NCI-H1048 (cell line): ENCODE data around the gene MAD1L1.
"Not testable (repeated sequence)": the region's sequence is repeated elsewhere in the genome, so short reads cannot be mapped to it uniquely, and the experiment has no call there.

Experiments used
- DNase-seq: peaks from one replicate; lab custom pipeline; 2025; lab: John Stamatoyannopoulos, UW

Gene MAD1L1

DNA sequence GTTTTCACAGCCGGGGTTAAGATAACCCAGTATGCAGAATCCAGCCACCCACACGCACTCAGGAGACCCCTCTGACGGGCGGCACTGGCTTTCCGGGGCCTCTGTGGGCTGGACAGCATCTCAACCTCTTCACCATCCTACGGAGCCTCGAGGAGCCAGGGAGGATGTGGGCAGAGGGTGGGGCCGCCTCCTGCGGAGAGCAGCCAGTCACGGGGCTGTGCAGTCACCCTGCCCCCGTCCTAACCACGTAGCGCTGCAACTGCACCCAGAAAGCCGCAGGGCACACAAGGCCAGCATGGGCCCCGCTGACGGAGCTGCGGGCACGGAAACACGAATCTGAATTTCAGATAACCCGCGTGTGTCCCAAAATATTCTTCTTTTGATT is 292.4 kb downstream of the MAD1L1 start:
- DNase-seq = no peak

DNA sequence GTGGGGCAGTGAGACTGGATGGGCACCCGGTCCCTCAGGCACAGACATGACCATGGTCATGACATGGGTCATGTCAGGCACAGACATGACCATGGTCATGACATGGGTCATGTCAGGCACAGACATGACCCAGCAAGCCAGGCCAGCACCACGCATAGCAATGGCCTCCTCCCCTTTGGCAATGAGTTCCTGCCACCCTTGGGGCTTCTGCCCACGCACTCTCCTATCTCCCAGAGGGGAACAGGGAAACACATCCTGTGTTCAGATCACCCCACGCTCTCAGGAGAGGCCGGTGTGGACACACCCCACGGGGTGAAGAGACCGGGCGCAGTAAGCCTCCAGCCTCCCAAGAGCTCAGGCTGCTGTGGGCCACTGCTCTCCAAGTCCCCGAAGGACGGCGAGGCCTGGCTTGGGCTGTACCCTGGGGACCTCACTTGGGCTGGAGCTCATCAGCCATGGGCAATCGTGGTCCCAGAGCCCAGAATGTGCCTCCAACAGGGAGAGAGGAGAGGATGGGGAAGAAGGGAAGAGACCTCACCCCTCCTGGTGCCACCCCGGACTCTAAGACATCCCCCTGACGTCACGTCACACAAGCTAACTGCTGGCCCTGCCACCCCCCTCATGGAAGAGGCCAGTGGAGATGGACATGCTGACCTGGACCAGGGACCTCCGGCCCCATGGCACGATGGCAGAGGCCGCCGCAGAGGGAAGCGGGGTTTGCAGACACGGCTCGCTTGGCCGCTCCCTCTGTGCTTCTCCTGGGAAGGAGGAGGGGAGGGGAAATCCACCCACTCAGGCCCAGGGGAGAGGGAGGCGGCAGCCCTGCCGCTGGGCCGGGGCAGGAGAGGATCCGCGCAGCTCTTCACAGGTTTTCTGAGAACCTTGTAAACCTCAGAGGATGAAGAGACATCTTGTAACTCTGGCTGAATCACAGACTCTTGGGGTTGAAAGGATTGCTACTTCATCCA is 293.0 kb downstream of the MAD1L1 start:
- no peak for DNase-seq

- no peak for DNase-seq
Observed at GRCh38 chr7:1938788-1939433, 293.8 kb downstream of the MAD1L1 start.

- DNase-seq = no peak
Observed at GRCh38 chr7:1937252-1937605, 295.5 kb downstream of the MAD1L1 start.

DNA sequence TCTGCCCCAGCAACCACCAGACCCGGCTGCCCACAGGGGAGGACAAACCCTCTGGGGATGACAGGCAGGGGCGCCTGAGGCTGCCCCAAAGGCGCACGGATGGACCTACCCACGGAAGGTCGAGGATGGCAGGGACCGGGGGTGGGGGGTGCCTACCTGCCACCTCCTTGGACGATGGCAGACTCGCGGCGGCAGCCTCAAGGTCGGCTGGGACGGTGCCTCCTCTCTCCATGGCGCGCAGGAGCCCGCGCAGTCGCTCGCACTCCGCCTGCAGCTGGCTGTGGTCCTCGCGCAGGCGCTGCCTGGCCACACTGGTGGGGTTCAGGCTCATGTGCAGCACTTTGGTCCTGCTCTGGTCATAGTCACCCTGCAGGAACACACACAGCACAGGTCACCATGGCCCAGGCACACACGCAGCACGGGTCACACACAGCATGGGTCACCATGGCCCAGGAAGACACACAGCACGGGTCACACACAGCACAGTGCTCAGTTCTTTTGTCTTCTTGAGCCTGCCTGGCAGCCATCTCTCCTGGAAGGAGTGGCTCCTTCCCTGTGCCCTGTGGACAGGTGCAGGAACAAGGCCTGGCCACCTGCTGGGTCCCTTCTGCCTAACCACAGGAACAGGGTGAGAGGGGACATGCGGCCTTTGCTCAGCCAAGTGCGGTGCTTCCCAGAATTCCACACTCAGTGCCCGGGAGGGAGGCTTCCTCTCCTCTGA is 296.1 kb downstream of the MAD1L1 start:
- no peak for DNase-seq

DNA sequence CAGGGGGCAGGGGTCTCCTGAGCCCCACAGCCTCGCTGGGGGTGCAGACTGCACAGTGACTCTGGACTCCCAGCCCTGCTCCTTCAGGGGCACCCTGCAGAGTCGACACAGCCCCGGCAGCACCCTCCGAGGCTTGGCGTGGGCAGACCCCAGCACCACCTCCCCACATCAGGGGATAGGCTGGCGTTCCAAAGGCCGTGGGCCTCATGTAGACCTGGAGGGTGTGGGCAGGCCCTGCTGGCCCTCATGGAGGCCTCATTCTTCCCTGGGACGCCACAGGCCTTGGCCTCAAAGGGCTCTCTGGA is 296.8 kb downstream of the MAD1L1 start:
- DNase-seq = no peak

GRCh38 chr7:1935176-1936005 is 297.4 kb downstream of the MAD1L1 start:
- no peak for DNase-seq

DNA sequence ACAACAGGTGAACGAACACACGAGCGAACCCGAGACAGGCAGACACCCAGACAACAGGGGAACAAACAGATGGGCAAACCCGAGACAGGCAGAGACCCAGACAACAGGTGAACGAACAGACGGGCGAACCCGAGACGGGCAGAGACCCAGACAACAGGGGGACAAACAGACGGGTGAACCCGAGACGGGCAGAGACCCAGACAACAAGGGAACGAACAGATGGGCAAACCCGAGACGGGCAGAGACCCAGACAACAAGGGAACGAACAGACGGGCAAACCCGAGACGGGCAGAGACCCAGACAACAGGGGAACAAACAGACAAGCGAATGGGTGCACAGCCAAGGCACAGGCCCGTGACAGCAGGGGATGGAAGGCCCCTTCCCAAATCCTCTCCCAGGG is 298.0 kb downstream of the MAD1L1 start:
- no peak for DNase-seq

DNA sequence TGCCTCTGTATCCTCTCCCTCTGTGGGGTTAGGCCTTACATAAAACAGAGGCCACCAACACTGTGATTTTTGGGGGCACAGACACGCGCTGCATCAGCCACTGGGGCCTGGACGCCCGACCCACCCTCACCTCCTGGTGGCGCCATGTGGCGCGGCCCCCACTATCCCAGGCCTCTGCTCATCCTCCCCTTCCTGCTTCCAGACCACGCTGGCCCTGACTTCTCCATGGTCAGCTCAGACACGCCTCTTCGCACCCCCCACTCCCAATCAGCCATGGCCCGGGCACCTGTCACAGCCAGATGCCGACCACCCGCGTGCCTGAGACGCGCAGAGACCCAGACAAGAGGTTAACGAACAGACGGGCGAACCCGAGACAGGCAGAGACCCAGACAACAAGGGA is 298.7 kb downstream of the MAD1L1 start:
- no peak for DNase-seq

DNA sequence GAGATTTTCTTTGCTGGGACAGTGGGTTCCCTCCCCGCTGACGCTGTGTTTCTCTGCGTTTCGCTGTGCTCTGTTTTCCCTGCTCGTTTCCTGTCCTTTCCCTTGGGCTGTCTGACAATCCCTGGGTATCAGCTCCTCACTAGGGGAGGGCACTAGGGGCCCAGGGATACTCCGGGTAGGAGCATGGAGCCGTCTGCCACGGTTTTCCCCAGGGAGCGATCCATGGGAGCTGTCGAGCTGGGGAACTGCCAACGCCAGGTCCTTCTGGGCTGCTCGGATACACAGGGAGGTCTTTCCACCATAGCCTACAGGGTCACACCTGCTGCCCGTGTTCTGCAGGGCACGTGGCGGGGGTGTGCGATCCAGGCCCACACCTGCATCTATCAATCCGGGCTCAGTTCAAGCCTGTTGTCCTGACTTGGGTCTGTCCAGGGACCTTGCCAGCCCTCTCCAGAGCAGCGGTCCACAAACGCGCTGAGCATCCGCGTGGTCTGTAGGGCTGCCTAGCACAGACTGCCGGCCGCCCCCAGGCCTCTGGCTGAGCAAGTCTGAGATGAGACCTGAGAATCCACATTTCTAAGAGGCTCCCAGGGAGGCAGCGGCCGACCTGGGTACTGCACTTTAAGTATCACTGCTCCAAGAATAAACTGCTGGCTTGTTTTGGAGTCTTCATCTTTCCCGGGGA is 299.5 kb downstream of the MAD1L1 start:
- no peak for DNase-seq

DNA sequence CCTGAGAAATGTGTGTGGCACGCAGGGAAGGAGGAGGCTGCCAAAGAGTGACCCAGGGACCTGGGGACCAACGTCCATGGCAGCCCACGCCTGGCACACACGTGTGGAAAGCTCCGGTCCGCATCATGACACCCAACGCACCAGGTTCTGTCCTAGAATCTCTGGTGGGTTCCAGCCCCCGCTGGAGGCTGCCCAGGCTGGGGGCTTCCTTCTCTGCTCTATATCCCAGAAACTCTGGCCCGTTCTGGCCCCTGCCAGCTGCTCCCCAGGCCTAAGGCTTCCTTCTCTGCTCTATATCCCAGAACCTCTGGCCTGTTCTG is 300.8 kb downstream of the MAD1L1 start:
- no peak for DNase-seq

GRCh38 chr7:1931256-1931950 is 301.3 kb downstream of the MAD1L1 start:
- no peak for DNase-seq

GRCh38 chr7:1930381-1931065 is 302.2 kb downstream of the MAD1L1 start:
- DNase-seq = no peak

- not testable (repeated sequence) for DNase-seq
Observed at GRCh38 chr7:1929349-1929925, 303.3 kb downstream of the MAD1L1 start.

GRCh38 chr7:1928645-1929348 is 303.9 kb downstream of the MAD1L1 start:
- DNase-seq = no peak

GRCh38 chr7:1927937-1928644 is 304.7 kb downstream of the MAD1L1 start:
- DNase-seq = no peak

GRCh38 chr7:1926908-1927306 is 305.8 kb downstream of the MAD1L1 start:
- DNase-seq = no peak

GRCh38 chr7:1925973-1926907 is 306.5 kb downstream of the MAD1L1 start:
- no peak for DNase-seq
